DND-41 (cell line): ENCODE data around the gene THSD7B.

Experiments used
- ATAC-seq: fragments of 200-7000 bp; cut with Tn5 transposase; 3 replicates; pipeline ENCODE4 v1.9.1; 2021; ENCODE audit warnings: low read depth; ENCODE audit not compliant: insufficient read depth
- DNase-seq: peaks from one replicate; pipeline ENCODE4 v3.0.0-alpha.2; 2020
- H2AFZ ChIP-seq: 2 replicates; pipeline ENCODE4 v1.6.0; 2012; ENCODE audit warnings: low read depth, low read length
- H3K27ac ChIP-seq: 2 replicates; pipeline ENCODE4 v1.5.1; 2012; ENCODE audit warnings: low read length, inconsistent platforms
- H3K27me3 ChIP-seq: fragments of 200-600 bp; sonication (generic); 2 replicates; pipeline ENCODE4 v1.6.0; 2012; ENCODE audit warnings: low read length, mild to moderate bottlenecking, inconsistent platforms; ENCODE audit not compliant: insufficient read depth, poor library complexity
- H3K36me3 ChIP-seq: 2 replicates; pipeline ENCODE4 v1.5.1; 2012; ENCODE audit warnings: low read length, inconsistent platforms; ENCODE audit not compliant: insufficient read depth
- H3K4me1 ChIP-seq: 2 replicates; pipeline ENCODE4 v1.5.1; 2012; ENCODE audit warnings: mild to moderate bottlenecking, low read length; ENCODE audit not compliant: insufficient read depth
- H3K4me2 ChIP-seq: 2 replicates; pipeline ENCODE4 v1.6.0; 2012; ENCODE audit warnings: mild to moderate bottlenecking, moderate library complexity, low read length, inconsistent platforms; ENCODE audit not compliant: insufficient read depth
- H3K4me3 ChIP-seq, 2 experiments: fragments of 200-600 bp in 1 of 2; shearing (Covaris generic) in 1 of 2; 2 replicates each; pipeline ENCODE4 v1.5.1; 2012 to 2016; ENCODE audit warnings: inconsistent platforms in 2 of 2, low read length in 2 of 2, mild to moderate bottlenecking in 2 of 2, low read depth in 1 of 2, moderate library complexity in 1 of 2
- H3K79me2 ChIP-seq: 2 replicates; pipeline ENCODE4 v1.6.0; 2012; ENCODE audit warnings: low read length, inconsistent platforms; ENCODE audit not compliant: insufficient read depth
- H3K9ac ChIP-seq: 2 replicates; pipeline ENCODE4 v1.6.0; 2012; ENCODE audit warnings: low read depth, mild to moderate bottlenecking, inconsistent platforms, low read length, moderate library complexity
- H3K9me3 ChIP-seq: 2 replicates; pipeline ENCODE4 v1.5.1; 2012; ENCODE audit warnings: low read length, moderate library complexity, mild to moderate bottlenecking, inconsistent platforms; ENCODE audit not compliant: insufficient read depth, severe bottlenecking
- H4K20me1 ChIP-seq: 2 replicates; pipeline ENCODE4 v1.6.0; 2012; ENCODE audit warnings: low read length; ENCODE audit not compliant: insufficient read depth
- CTCF ChIP-seq: IDR thresholded peaks from 2 replicates; pipeline ENCODE4 v1.5.1; 2012; ENCODE audit warnings: borderline replicate concordance, low read length, moderate library complexity, mild to moderate bottlenecking; ENCODE audit not compliant: poor library complexity, severe bottlenecking; ENCODE audit errors: extremely low read depth
- EZH2 ChIP-seq: IDR thresholded peaks from 3 replicates; pipeline ENCODE4 v1.6.1; 2012; ENCODE audit warnings: borderline replicate concordance, low read depth, mild to moderate bottlenecking, moderate library complexity, low read length, inconsistent platforms; ENCODE audit not compliant: severe bottlenecking

THSD7B gene

DNA sequence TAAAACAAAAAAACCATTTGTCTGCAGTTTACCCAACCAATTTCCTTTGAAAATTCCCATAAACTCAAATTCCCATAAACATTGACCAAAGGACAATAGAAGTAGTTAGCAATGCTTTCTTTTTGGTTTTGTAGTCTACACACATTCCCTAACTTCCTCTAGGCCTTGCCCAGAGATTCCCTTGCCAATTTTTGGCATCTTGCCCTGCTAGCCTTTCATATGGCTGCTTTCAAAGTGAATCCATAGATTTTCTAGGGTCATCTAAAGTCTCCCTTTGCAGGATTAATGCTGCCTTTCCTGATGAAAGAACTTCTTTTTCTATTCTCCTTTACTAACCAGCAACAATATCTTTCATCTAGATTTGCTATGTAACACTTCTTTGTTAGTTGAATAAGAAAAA is 33.4 kb downstream of the THSD7B start:
- no peaks in the 10 kb centered on the region for H3K4me1 ChIP-seq
- no peak overlapping the region for H2AFZ ChIP-seq
- ATAC-seq (no peak), DNase-seq (no peak)
- no peaks in the 10 kb centered on the region for H3K9me3 ChIP-seq
- H3K9ac ChIP-seq = no peak overlapping the region
- H3K36me3 ChIP-seq = no peaks in the 10 kb centered on the region
- no peak for TF ChIP-seq EZH2
- no peak for TF ChIP-seq CTCF
- H3K27ac ChIP-seq = no peak overlapping the region
- no peaks in the 10 kb centered on the region for H4K20me1 ChIP-seq
- no peaks in the 10 kb centered on the region for H3K27me3 ChIP-seq
- H3K4me3 ChIP-seq = no peak overlapping the region
- H3K79me2 ChIP-seq = no peaks in the 10 kb centered on the region
- no peak overlapping the region for H3K4me2 ChIP-seq

GRCh38 chr2:136801661-136802060 is 36.3 kb downstream of the THSD7B start:
- no peak overlapping the region for H3K27ac ChIP-seq

DNA sequence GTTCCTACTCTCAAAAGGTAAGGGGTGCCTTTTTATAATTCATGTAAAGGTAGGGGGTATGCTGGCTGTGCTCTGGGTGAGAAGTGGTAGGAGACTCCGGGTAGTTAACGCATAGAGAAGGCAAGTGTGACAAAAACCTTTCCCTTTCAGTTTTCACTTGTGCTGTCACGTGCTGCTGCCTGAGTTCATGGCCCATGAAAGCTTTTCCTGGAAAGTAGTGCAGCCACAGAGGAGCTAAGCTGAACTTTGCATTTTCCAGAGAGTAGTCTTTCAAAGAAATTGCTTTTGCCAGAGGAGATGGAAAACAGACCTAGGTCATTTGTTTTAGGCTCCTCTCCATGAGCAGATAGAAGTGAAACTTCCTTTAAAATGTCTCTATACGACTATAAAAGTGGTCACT is 44.7 kb downstream of the THSD7B start:
- DNase-seq (no peak), ATAC-seq (no peak)
- Histone ChIP-seq H3K27ac (no peak overlapping the region), H3K4me2 (no peak overlapping the region), H2AFZ (no peak overlapping the region), H3K4me1 (no peaks in the 10 kb centered on the region), H3K27me3 (no peaks in the 10 kb centered on the region), H3K36me3 (no peaks in the 10 kb centered on the region), H4K20me1 (no peaks in the 10 kb centered on the region), H3K4me3 (no peak overlapping the region), H3K9ac (no peak overlapping the region), H3K79me2 (no peaks in the 10 kb centered on the region), H3K9me3 (no peaks in the 10 kb centered on the region)
- TF ChIP-seq EZH2 = no peak
- no peak for TF ChIP-seq CTCF

More at GRCh38 chr2:136801661-136802060, 36.3 kb downstream of the THSD7B start:
- no peak for DNase-seq
- no peaks in the 10 kb centered on the region for H3K79me2 ChIP-seq
- H3K9me3 ChIP-seq = no peaks in the 10 kb centered on the region
- no peak overlapping the region for H3K4me2 ChIP-seq
- ATAC-seq = no peak
- TF ChIP-seq CTCF = no peak
- TF ChIP-seq EZH2 = no peak
- H3K9ac ChIP-seq = no peak overlapping the region
- no peak overlapping the region for H3K4me3 ChIP-seq
- no peaks in the 10 kb centered on the region for H3K4me1 ChIP-seq
- no peaks in the 10 kb centered on the region for H3K27me3 ChIP-seq
- H4K20me1 ChIP-seq = no peaks in the 10 kb centered on the region
- H2AFZ ChIP-seq = no peak overlapping the region
- H3K36me3 ChIP-seq = no peaks in the 10 kb centered on the region

- Histone ChIP-seq H3K27me3 (no peaks in the 10 kb centered on the region), H3K4me2 (no peak overlapping the region), H3K36me3 (no peaks in the 10 kb centered on the region), H3K27ac (no peak overlapping the region), H3K79me2 (no peaks in the 10 kb centered on the region), H2AFZ (no peak overlapping the region), H3K9me3 (no peaks in the 10 kb centered on the region), H3K9ac (no peak overlapping the region), H3K4me3 (no peak overlapping the region), H4K20me1 (no peaks in the 10 kb centered on the region), H3K4me1 (no peaks in the 10 kb centered on the region)
- ATAC-seq (no peak), DNase-seq (no peak)
- no peak for TF ChIP-seq CTCF
- TF ChIP-seq EZH2 = no peak
These were observed 53.5 kb downstream of the THSD7B start for GRCh38 chr2:136818839-136819238.
